AG04450 (cell line): Measurements from ENCODE around the gene CCL2. TPM values are rescaled to one million over a fixed set of nuclear protein-coding genes. Genes with fewer than 3 reads are reported as not detected.

Experiments
- CTCF ChIA-PET: fragments of 300-600, 350-600 bp; formaldehyde crosslinking; extraction: SDS; loops from one replicate; lab custom pipeline; 2022; ENCODE audit warnings: antibody characterized with exemption, inconsistent platforms; lab: Charles Lee
- POLR2A ChIA-PET: fragments of 350-600 bp; formaldehyde crosslinking; extraction: SDS; loops from one replicate; lab custom pipeline; 2021; ENCODE audit warnings: antibody characterized with exemption, inconsistent platforms; lab: Yijun Ruan, JAX
- DNase-seq: peaks from one replicate; pipeline ENCODE4 v3.0.0-alpha.2; 2011; ENCODE audit warnings: low read depth, low spot score
- H3K27ac ChIP-seq: one replicate; pipeline ENCODE4 v1.5.1; 2012; ENCODE audit warnings: low read depth, low read length, control low read depth
- H3K27me3 ChIP-seq: one replicate; pipeline ENCODE4 v1.6.0; 2012; ENCODE audit warnings: low read length; ENCODE audit not compliant: control insufficient read depth, insufficient read depth
- H3K4me3 ChIP-seq: 2 replicates; pipeline ENCODE4 v1.5.1; 2011; ENCODE audit warnings: mild to moderate bottlenecking, low read depth, low read length, control low read depth
- H3K9me3 ChIP-seq: 2 replicates; pipeline ENCODE4 v1.5.1; 2012; ENCODE audit warnings: low read length; ENCODE audit not compliant: control insufficient read depth, insufficient read depth
- polyA plus RNA-seq: library from polyadenylated mRNA; depleted of rRNA; stranded (reverse); fragments of >200 nt; gene quantifications from 2 replicates; pipeline ENCODE4 v1.2.3, GENCODE V29; 2011
- TF ChIP-seq, protein P1 (sequence below): IDR thresholded peaks from 2 replicates; pipeline ENCODE4 v1.5.1; 2011; ENCODE audit warnings: low read depth, low read length, control low read depth, inconsistent platforms

The CCL2 gene
- polyA plus RNA-seq, 1 experiment = 119 TPM

DNA sequence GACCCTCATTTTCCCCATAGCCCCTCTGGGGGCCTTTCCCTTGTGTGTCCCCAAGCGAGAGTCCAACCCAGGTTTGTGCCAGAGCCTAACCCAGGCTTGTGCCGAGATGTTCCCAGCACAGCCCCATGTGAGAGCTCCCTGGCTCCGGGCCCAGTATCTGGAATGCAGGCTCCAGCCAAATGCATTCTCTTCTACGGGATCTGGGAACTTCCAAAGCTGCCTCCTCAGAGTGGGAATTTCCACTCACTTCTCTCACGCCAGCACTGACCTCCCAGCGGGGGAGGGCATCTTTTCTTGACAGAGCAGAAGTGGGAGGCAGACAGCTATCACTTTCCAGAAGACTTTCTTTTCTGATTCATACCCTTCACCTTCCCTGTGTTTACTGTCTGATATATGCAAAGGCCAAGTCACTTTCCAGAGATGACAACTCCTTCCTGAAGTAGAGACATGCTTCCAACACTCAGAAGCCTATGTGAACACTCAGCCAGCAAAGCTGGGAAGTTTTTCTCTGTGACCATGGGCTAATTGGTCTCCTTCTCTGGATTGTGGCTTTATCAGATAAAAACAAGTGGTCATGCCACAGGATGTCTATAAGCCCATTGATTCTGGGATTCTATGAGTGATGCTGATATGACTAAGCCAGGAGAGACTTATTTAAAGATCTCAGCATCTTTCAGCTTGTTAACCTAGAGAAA lies 2.5 kb upstream of the CCL2 start:
- H3K27me3 ChIP-seq = no peaks in the 10 kb centered on the region
- POLR2A ChIA-PET = interaction anchor here (0.6 to 1.9 kb wide), 8 partner anchors 11 to 875 kb away, joined by 3 to 12 read pairs (median 4); no protein-coding TSS in a partner anchor
- DNase-seq = peak; percentile 86
- peak overlapping the region; percentile 21; the same call in 1 of the 2 replicates for H3K4me3 ChIP-seq
- CTCF ChIA-PET = interaction anchor here (2.3 kb wide), 2 partner anchors 52 to 109 kb away, joined by 17 to 40 read pairs; no protein-coding TSS in a partner anchor
- no peaks in the 10 kb centered on the region for H3K9me3 ChIP-seq
- TF ChIP-seq, protein P1, sequence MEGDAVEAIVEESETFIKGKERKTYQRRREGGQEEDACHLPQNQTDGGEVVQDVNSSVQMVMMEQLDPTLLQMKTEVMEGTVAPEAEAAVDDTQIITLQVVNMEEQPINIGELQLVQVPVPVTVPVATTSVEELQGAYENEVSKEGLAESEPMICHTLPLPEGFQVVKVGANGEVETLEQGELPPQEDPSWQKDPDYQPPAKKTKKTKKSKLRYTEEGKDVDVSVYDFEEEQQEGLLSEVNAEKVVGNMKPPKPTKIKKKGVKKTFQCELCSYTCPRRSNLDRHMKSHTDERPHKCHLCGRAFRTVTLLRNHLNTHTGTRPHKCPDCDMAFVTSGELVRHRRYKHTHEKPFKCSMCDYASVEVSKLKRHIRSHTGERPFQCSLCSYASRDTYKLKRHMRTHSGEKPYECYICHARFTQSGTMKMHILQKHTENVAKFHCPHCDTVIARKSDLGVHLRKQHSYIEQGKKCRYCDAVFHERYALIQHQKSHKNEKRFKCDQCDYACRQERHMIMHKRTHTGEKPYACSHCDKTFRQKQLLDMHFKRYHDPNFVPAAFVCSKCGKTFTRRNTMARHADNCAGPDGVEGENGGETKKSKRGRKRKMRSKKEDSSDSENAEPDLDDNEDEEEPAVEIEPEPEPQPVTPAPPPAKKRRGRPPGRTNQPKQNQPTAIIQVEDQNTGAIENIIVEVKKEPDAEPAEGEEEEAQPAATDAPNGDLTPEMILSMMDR = no peak
- H3K27ac ChIP-seq = peak overlapping the region; percentile 94

GRCh38 chr17:34253139-34253525 lies 2.0 kb upstream of the CCL2 start:
- Histone ChIP-seq H3K9me3 (no peaks in the 10 kb centered on the region), H3K27me3 (no peaks in the 10 kb centered on the region), H3K4me3 (no peak overlapping the region), H3K27ac (peak overlapping the region; percentile 94)
- ChIA-PET CTCF (interaction anchor here (2.3 kb wide), 2 partner anchors 52 to 108 kb away, joined by 17 to 40 read pairs; no protein-coding TSS in a partner anchor), POLR2A (interaction anchor here (1.3 to 1.9 kb wide), 4 partner anchors 14 to 102 kb away, joined by 5 to 12 read pairs (median 10); no protein-coding TSS in a partner anchor)
- no peak for DNase-seq
- TF ChIP-seq, protein P1 = no peak

DNA sequence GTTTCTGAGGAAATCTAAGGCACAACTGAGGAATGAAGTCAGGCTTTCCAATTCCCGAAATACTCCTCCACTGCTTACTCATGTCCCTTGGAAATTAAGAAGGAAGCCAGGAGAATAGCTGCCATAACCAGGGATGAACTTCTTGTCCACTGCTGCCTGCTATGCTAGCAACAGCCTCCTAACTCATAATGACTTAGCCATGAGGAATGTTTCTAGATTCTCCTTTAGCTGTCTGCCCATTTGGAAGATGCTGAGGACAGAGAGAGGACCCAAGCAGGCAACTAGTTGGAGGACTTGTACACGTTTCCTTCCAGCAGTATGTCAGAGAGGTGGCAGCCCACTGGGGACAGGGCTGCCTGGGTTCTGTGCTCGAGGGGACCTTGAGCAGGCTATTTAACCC lies 939 bp upstream of the CCL2 start:
- H3K9me3 ChIP-seq = no peaks in the 10 kb centered on the region
- no peaks in the 10 kb centered on the region for H3K27me3 ChIP-seq
- ChIA-PET CTCF (interaction anchor here (3.0 to 5.1 kb wide), 2 partner anchors 53 to 107 kb away, joined by 11 to 47 read pairs; no protein-coding TSS in a partner anchor), POLR2A (interaction anchor here (1.1 to 3.2 kb wide), 5 partner anchors 15 to 100 kb away, joined by 3 to 15 read pairs (median 8); no protein-coding TSS in a partner anchor)
- no peak overlapping the region for H3K4me3 ChIP-seq
- TF ChIP-seq, protein P1 = no peak
- peak; percentile 38 for DNase-seq
- peak overlapping the region; percentile 94 for H3K27ac ChIP-seq

DNA sequence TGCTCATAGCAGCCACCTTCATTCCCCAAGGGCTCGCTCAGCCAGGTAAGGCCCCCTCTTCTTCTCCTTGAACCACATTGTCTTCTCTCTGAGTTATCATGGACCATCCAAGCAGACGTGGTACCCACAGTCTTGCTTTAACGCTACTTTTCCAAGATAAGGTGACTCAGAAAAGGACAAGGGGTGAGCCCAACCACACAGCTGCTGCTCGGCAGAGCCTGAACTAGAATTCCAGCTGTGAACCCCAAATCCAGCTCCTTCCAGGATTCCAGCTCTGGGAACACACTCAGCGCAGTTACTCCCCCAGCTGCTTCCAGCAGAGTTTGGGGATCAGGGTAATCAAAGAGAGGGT lies 272 bp downstream of the CCL2 start:
- Histone ChIP-seq H3K27me3 (no peaks in the 10 kb centered on the region), H3K27ac (peak overlapping the region; percentile 94), H3K9me3 (no peaks in the 10 kb centered on the region), H3K4me3 (peak overlapping the region; percentile 79)
- POLR2A ChIA-PET = interaction anchor here (1.0 to 3.2 kb wide), 7 partner anchors 17 to 105 kb away, joined by 3 to 15 read pairs (median 8); no protein-coding TSS in a partner anchor
- DNase-seq = no peak
- TF ChIP-seq, protein P1 = no peak
- CTCF ChIA-PET = interaction anchor here (1.5 to 5.1 kb wide), 4 partner anchors 51 to 106 kb away, joined by 5 to 47 read pairs (median 8); no protein-coding TSS in a partner anchor
